Effector memory CD4-positive, alpha-beta T cell (primary cell): ENCODE results near the gene ZFP62.

Source experiments
- DNase-seq, 3 donors: peaks; one replicate each; pipeline ENCODE4 v3.0.0-alpha.2; 2020
- H3K27ac ChIP-seq: 2 replicates; pipeline ENCODE4 v1.7.0; 2013; ENCODE audit warnings: mild to moderate bottlenecking, low read length, moderate library complexity; ENCODE audit not compliant: insufficient read depth, poor library complexity, severe bottlenecking
- H3K27me3 ChIP-seq: replicated peaks from 2 replicates; pipeline ENCODE4 v1.7.0; 2013; ENCODE audit warnings: mild to moderate bottlenecking, low read length; ENCODE audit not compliant: insufficient read depth, control insufficient read depth, poor library complexity, severe bottlenecking
- H3K36me3 ChIP-seq: 2 replicates; pipeline ENCODE4 v1.7.0; 2013; ENCODE audit warnings: mild to moderate bottlenecking, low read length, moderate library complexity; ENCODE audit not compliant: control insufficient read depth, insufficient read depth
- H3K4me1 ChIP-seq: 2 replicates; pipeline ENCODE4 v1.7.0; 2013; ENCODE audit warnings: low read length, mild to moderate bottlenecking; ENCODE audit not compliant: control insufficient read depth, insufficient read depth, poor library complexity, severe bottlenecking
- H3K4me3 ChIP-seq: 2 replicates; pipeline ENCODE4 v1.7.0; 2013; ENCODE audit warnings: low read length, low read depth, mild to moderate bottlenecking; ENCODE audit not compliant: insufficient read depth, poor library complexity, severe bottlenecking
- H3K9me3 ChIP-seq: 2 replicates; pipeline ENCODE4 v1.7.0; 2013; ENCODE audit warnings: mild to moderate bottlenecking, low read length, moderate library complexity; ENCODE audit not compliant: control insufficient read depth

ZFP62 gene

DNA sequence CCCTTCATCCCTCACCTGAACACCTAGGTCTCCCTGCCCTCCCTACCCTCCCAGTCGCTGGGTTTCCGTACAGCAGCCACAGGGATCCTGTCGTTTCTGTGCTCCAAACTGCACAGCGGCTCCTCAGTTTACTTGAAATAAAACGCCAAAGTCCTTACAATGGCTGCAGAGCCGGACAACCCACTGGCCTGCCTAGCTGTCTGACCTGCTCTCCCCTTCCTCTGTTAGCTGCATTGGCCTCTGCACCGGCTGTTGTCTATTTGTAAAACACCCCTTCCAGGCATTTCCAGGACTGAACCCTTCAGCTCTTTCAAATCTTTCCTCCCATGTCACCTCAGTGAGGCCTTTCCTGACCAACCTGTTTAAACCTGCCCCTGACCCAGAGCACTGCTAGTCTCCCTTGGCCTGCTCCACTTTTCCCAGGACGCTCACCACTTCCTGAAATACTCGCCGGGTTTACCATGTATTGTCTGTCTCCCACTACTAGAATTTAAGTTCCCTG, 49.4 kb downstream of the ZFP62 start:
- Histone ChIP-seq H3K9me3 (no peaks in the 10 kb centered on the region), H3K4me3 (no peak overlapping the region), H3K27ac (peak overlapping the region; percentile 95), H3K36me3 (no peaks in the 10 kb centered on the region), H3K4me1 (peaks cover 48% of the 10 kb centered on the region), H3K27me3 (no peaks in the 10 kb centered on the region)
- no peak for DNase-seq

DNA sequence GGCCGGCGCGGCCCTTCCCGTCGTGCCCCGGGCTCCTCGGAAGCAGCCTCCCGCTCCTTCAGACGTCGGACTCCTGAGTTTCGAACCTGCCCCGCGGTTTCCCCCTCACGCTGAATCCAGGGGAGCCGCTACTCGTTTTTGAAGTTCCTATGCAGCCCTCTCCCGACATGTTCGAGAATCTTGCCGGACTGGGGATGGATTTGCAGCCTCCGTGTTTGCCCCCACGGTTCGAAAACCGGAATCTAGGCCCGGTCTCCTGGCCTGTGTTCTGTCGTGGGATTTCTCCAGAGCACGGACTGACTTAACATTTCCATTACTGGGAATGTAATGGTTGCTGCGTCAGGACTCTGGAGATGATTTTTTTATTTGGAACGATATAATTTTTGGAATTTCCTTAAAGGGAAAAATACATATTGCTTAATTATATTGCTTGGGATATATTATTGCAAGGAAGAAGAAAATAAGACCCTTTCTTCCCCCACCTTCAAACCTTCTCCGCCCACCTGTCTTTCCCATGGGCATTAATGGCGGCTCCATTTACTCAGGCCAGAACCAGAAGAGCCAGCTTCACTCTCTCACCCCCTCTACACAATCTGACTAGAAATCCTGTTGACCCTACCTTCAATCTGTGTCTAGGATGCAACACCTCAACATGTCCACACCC, 50.0 kb downstream of the ZFP62 start:
- Histone ChIP-seq H3K27me3 (no peaks in the 10 kb centered on the region), H3K36me3 (no peaks in the 10 kb centered on the region), H3K4me1 (peaks cover 50% of the 10 kb centered on the region), H3K27ac (peak overlapping the region; percentile 95), H3K9me3 (no peaks in the 10 kb centered on the region), H3K4me3 (peak overlapping the region; percentile 69)
- no peak for DNase-seq

- no peaks in the 10 kb centered on the region for H3K36me3 ChIP-seq
- peak overlapping the region; percentile 69 for H3K4me3 ChIP-seq
- no peaks in the 10 kb centered on the region for H3K27me3 ChIP-seq
- peak overlapping the region; percentile 95 for H3K27ac ChIP-seq
- peak; percentile 90 to 94 (median 93) for DNase-seq
- H3K9me3 ChIP-seq, result no peaks in the 10 kb centered on the region
- peaks cover 51% of the 10 kb centered on the region for H3K4me1 ChIP-seq
These were observed 50.7 kb downstream of the ZFP62 start for GRCh38 chr5:180810210-180810958.

DNA sequence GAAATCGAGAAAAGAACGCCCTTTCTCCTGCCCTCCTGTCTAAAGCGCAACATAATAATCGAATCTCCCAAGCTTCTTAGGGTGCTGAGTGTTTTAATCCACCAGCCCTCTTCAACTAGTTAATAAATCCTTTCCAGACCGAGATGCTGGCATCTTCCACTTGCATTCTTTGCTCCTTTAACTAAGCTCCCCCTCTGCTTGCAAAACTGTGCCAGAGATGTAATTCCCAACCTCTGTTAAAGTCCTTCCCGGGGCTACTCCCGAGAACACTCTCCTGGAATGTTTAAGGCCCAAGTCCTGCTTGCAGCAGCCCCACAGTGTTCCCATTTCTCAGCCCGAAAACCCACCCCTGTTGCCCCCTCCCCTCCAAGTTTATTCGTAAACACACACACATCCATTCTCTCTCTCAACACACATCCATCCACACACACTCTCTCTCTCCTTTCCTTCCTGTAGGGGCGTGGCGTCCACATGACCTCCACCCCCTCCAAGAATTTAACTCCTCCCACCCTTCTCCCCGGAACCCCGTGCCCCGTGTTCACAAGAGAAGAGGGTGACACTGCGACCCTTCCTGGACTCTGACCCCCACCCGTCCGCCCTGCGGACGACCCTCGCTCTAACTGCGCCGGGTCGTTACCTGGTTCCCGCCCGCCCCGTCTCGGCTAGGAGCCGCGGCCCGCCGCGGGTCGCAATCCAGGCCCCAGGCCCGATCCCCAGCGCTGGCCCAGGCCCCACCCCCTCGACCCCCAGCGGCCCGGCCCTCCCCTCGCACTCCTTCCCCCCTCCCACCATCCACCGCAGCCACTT, 51.5 kb downstream of the ZFP62 start:
- H3K36me3 ChIP-seq, result no peaks in the 10 kb centered on the region
- no peaks in the 10 kb centered on the region for H3K27me3 ChIP-seq
- no peaks in the 10 kb centered on the region for H3K9me3 ChIP-seq
- H3K4me1 ChIP-seq, result peaks cover 59% of the 10 kb centered on the region
- peak overlapping the region; percentile 95 for H3K27ac ChIP-seq
- H3K4me3 ChIP-seq, result peak overlapping the region; percentile 69
- DNase-seq, result peak; percentile 79 to 84 (median 83)

DNA sequence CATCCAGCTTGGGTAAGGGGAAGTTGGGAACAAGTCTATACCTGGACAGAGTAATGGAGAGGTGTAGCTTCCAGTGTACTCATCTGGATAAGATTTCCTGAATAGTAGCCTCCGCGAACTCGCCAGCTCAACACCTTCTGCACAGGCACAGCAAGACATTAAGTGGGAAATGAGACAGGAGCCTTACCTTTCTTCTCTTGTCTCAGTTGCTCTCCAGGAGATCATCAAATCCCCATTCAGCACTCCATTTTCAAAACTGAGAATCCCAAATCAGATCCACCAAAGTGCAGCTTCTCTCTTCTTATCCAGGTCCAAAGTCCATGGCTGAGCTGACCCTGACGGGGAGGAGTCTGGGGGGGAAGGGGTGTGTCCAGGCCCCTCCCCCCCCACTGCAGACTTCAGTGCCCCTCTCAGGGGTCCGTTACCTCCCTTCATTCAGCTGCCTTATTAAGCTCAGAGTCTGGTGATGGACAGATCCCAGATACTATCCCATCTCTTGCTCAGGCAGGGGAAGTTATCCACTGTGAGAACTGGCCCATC, 52.5 kb downstream of the ZFP62 start:
- H3K27me3 ChIP-seq, result no peaks in the 10 kb centered on the region
- H3K9me3 ChIP-seq, result no peaks in the 10 kb centered on the region
- peaks cover 69% of the 10 kb centered on the region for H3K4me1 ChIP-seq
- H3K36me3 ChIP-seq, result no peaks in the 10 kb centered on the region
- H3K27ac ChIP-seq, result peak overlapping the region; percentile 95
- peak overlapping the region; percentile 69 for H3K4me3 ChIP-seq
- DNase-seq, result no peak

GRCh38 chr5:180807654-180808414, 53.2 kb downstream of the ZFP62 start:
- H3K9me3 ChIP-seq, result no peaks in the 10 kb centered on the region
- H3K36me3 ChIP-seq, result no peaks in the 10 kb centered on the region
- H3K4me3 ChIP-seq, result peak overlapping the region; percentile 69
- peak overlapping the region; percentile 95 for H3K27ac ChIP-seq
- H3K4me1 ChIP-seq, result peaks cover 74% of the 10 kb centered on the region
- no peaks in the 10 kb centered on the region for H3K27me3 ChIP-seq
- no peak for DNase-seq

- Histone ChIP-seq H3K27me3 (no peaks in the 10 kb centered on the region), H3K27ac (peak overlapping the region; percentile 95), H3K36me3 (no peaks in the 10 kb centered on the region), H3K9me3 (no peaks in the 10 kb centered on the region), H3K4me3 (peak overlapping the region; percentile 69), H3K4me1 (peaks cover 71% of the 10 kb centered on the region)
- no peak for DNase-seq
These were observed 54.0 kb downstream of the ZFP62 start for GRCh38 chr5:180807046-180807445.

- no peaks in the 10 kb centered on the region for H3K36me3 ChIP-seq
- peaks cover 70% of the 10 kb centered on the region for H3K4me1 ChIP-seq
- no peaks in the 10 kb centered on the region for H3K9me3 ChIP-seq
- H3K4me3 ChIP-seq, result peak overlapping the region; percentile 33
- H3K27me3 ChIP-seq, result no peaks in the 10 kb centered on the region
- peak overlapping the region; percentile 95 for H3K27ac ChIP-seq
- no peak for DNase-seq
These were observed 54.6 kb downstream of the ZFP62 start for GRCh38 chr5:180806351-180807011.

GRCh38 chr5:180804129-180804618, 56.9 kb downstream of the ZFP62 start:
- no peak for DNase-seq
- H3K27ac ChIP-seq, result peak overlapping the region; percentile 92
- peaks cover 14% of the 10 kb centered on the region for H3K36me3 ChIP-seq
- H3K4me1 ChIP-seq, result peaks cover 82% of the 10 kb centered on the region
- H3K27me3 ChIP-seq, result no peaks in the 10 kb centered on the region
- peak overlapping the region; percentile 78 for H3K4me3 ChIP-seq
- H3K9me3 ChIP-seq, result no peaks in the 10 kb centered on the region
